Duodenal mucosa (tissue), 2 donors: ENCODE data around the gene JPH2.

ENCODE experiments used
- H3K27ac ChIP-seq: one replicate; pipeline ENCODE4 v1.7.0; 2013; ENCODE audit warnings: low read depth, low read length
- H3K27me3 ChIP-seq, 2 donors: one replicate each; pipeline ENCODE4 v1.7.0; 2013; ENCODE audit warnings: low read length in 2 of 2, control low read depth in 1 of 2; ENCODE audit not compliant: insufficient read depth in 2 of 2, control insufficient read depth in 1 of 2
- H3K36me3 ChIP-seq, 2 donors: one replicate each; pipeline ENCODE4 v1.7.0; 2013; ENCODE audit warnings: low read length in 2 of 2, control low read depth in 1 of 2; ENCODE audit not compliant: insufficient read depth in 2 of 2, control insufficient read depth in 1 of 2
- H3K4me1 ChIP-seq, 2 donors: one replicate each; pipeline ENCODE4 v1.7.0; 2013; ENCODE audit warnings: low read length in 2 of 2, control low read depth in 1 of 2; ENCODE audit not compliant: insufficient read depth in 2 of 2, control insufficient read depth in 1 of 2
- H3K4me3 ChIP-seq, 2 donors: one replicate each; pipeline ENCODE4 v1.7.0; 2013; ENCODE audit warnings: low read length in 2 of 2, low read depth in 1 of 2
- H3K9ac ChIP-seq, 2 donors: one replicate each; pipeline ENCODE4 v1.7.0; 2013; ENCODE audit warnings: low read length in 2 of 2, low read depth in 1 of 2
- H3K9me3 ChIP-seq, 2 donors: one replicate each; pipeline ENCODE4 v1.7.0; 2013; ENCODE audit warnings: low read length in 2 of 2, control low read depth in 1 of 2; ENCODE audit not compliant: control insufficient read depth in 1 of 2

JPH2 gene

GRCh38 chr20:44143936-44144335, 43.1 kb downstream of the JPH2 start:
- Histone ChIP-seq H3K36me3 (no peaks in the 10 kb centered on the region), H3K4me1 (no peaks in the 10 kb centered on the region), H3K9ac (no peak overlapping the region), H3K27ac (no peak overlapping the region), H3K9me3 (no peaks in the 10 kb centered on the region), H3K27me3 (no peaks in the 10 kb centered on the region), H3K4me3 (no peak overlapping the region)

- Histone ChIP-seq H3K9ac (no peak overlapping the region), H3K9me3 (no peaks in the 10 kb centered on the region), H3K4me3 (no peak overlapping the region), H3K27me3 (no peaks in the 10 kb centered on the region), H3K4me1 (no peaks in the 10 kb centered on the region), H3K27ac (no peak overlapping the region), H3K36me3 (no peaks in the 10 kb centered on the region)
These were observed 44.6 kb downstream of the JPH2 start for GRCh38 chr20:44142413-44142812.

- Histone ChIP-seq H3K36me3 (no peaks in the 10 kb centered on the region), H3K4me1 (no peaks in the 10 kb centered on the region), H3K4me3 (no peak overlapping the region), H3K27ac (no peak overlapping the region), H3K9me3 (no peaks in the 10 kb centered on the region), H3K27me3 (no peaks in the 10 kb centered on the region), H3K9ac (no peak overlapping the region)
These were observed 45.1 kb downstream of the JPH2 start for GRCh38 chr20:44141873-44142272.

GRCh38 chr20:44138867-44139266, 48.1 kb downstream of the JPH2 start:
- Histone ChIP-seq H3K4me3 (no peak overlapping the region), H3K9ac (no peak overlapping the region), H3K36me3 (no peaks in the 10 kb centered on the region), H3K27ac (no peak overlapping the region), H3K9me3 (no peaks in the 10 kb centered on the region), H3K4me1 (no peaks in the 10 kb centered on the region), H3K27me3 (no peaks in the 10 kb centered on the region)

GRCh38 chr20:44137266-44137801, 49.7 kb downstream of the JPH2 start:
- Histone ChIP-seq H3K4me1 (no peaks in the 10 kb centered on the region), H3K27me3 (no peaks in the 10 kb centered on the region), H3K4me3 (no peak overlapping the region), H3K27ac (no peak overlapping the region), H3K9me3 (no peaks in the 10 kb centered on the region), H3K9ac (no peak overlapping the region), H3K36me3 (no peaks in the 10 kb centered on the region)

GRCh38 chr20:44136579-44137265, 50.3 kb downstream of the JPH2 start:
- Histone ChIP-seq H3K9ac (no peak overlapping the region), H3K4me1 (no peaks in the 10 kb centered on the region), H3K36me3 (no peaks in the 10 kb centered on the region), H3K27me3 (no peaks in the 10 kb centered on the region), H3K4me3 (no peak overlapping the region), H3K9me3 (no peaks in the 10 kb centered on the region), H3K27ac (no peak overlapping the region)

GRCh38 chr20:44135417-44136204, 51.4 kb downstream of the JPH2 start:
- Histone ChIP-seq H3K4me1 (no peaks in the 10 kb centered on the region), H3K9me3 (no peaks in the 10 kb centered on the region), H3K27ac (no peak overlapping the region), H3K9ac (no peak overlapping the region), H3K36me3 (no peaks in the 10 kb centered on the region), H3K4me3 (no peak overlapping the region), H3K27me3 (no peaks in the 10 kb centered on the region)

GRCh38 chr20:44135012-44135412, 52.0 kb downstream of the JPH2 start:
- Histone ChIP-seq H3K27ac (no peak overlapping the region), H3K9ac (no peak overlapping the region), H3K4me3 (no peak overlapping the region), H3K27me3 (no peaks in the 10 kb centered on the region), H3K36me3 (no peaks in the 10 kb centered on the region), H3K9me3 (no peaks in the 10 kb centered on the region), H3K4me1 (no peaks in the 10 kb centered on the region)

GRCh38 chr20:44133424-44133823, 53.6 kb downstream of the JPH2 start:
- H3K36me3 ChIP-seq: no peaks in the 10 kb centered on the region
- H3K4me3 ChIP-seq: no peak overlapping the region
- no peaks in the 10 kb centered on the region for H3K9me3 ChIP-seq
- no peaks in the 10 kb centered on the region for H3K4me1 ChIP-seq
- no peak overlapping the region for H3K9ac ChIP-seq
- H3K27ac ChIP-seq: no peak overlapping the region
- no peaks in the 10 kb centered on the region for H3K27me3 ChIP-seq

GRCh38 chr20:44131704-44132103, 55.3 kb downstream of the JPH2 start:
- no peak overlapping the region for H3K9ac ChIP-seq
- no peaks in the 10 kb centered on the region for H3K9me3 ChIP-seq
- no peaks in the 10 kb centered on the region for H3K4me1 ChIP-seq
- no peak overlapping the region for H3K27ac ChIP-seq
- no peaks in the 10 kb centered on the region for H3K27me3 ChIP-seq
- no peaks in the 10 kb centered on the region for H3K36me3 ChIP-seq
- H3K4me3 ChIP-seq: no peak overlapping the region
